Motor neuron (in vitro differentiated cells): Measurements from ENCODE around the gene MICU1. TPM values are rescaled to one million over a fixed set of nuclear protein-coding genes. Genes with fewer than 3 reads are reported as not detected.

Experiments used
- ATAC-seq, 8 experiments: fragments of 200-7000 bp; cut with Tn5 transposase; replicated peaks in 6 of 8; 2 replicates each; pipeline ENCODE4 v1.8.0; 2021; ENCODE audit warnings: mild to moderate bottlenecking in 8 of 8, moderate library complexity in 8 of 8
- H3K27ac ChIP-seq, 2 donors: fragments of 250-450 bp; sonication (Bioruptor Pico); 2 replicates each; pipeline ENCODE4 v1.9.0; 2021; ENCODE audit warnings: antibody characterized with exemption in 2 of 2, mild to moderate bottlenecking in 2 of 2, moderate library complexity in 1 of 2
- H3K4me1 ChIP-seq, 2 donors: fragments of 250-450 bp; sonication (Bioruptor Pico); replicated peaks in 1 of 2; 2 replicates each; pipeline ENCODE4 v1.6.1; 2021; ENCODE audit warnings: antibody characterized with exemption in 2 of 2, mild to moderate bottlenecking in 2 of 2, moderate library complexity in 1 of 2
- H3K4me3 ChIP-seq, 5 donors: fragments of 250-450 bp; sonication (Bioruptor Pico); 2 replicates each; pipeline ENCODE4 v1.9.0; 2021; ENCODE audit warnings: antibody characterized with exemption in 5 of 5, mild to moderate bottlenecking in 5 of 5, moderate library complexity in 4 of 5
- WGBS, 10 experiments: fragments of 450-650 bp; shearing (Covaris generic); methylation state at CpG; one replicate each; pipeline ENCODE4 v1.0.0; 2022; 5-methylcytosine and 5-hydroxymethylcytosine counted together
- in situ Hi-C, 9 experiments: fragments of 400-800 bp; cut with MboI; loops; one replicate each; pipeline ENCODE4 v1.15.0; 2021; ENCODE audit warnings: low sequenced_read_pairs in 9 of 9, low pct_unique_long_range_greater_than_20kb in 2 of 9; ENCODE audit not compliant: unreplicated experiment in 9 of 9
- total RNA-seq, 8 experiments: library from RNA; unstranded; fragments of 300-600 nt; gene quantifications; 2 replicates each; pipeline versions ENCODE4 v1.2.3 to v1.2.4, GENCODE V29; 2022

MICU1 gene
- total RNA-seq, 8 experiments from 2014 or later: 26.5 to 54.5 (median 32.7) TPM

DNA sequence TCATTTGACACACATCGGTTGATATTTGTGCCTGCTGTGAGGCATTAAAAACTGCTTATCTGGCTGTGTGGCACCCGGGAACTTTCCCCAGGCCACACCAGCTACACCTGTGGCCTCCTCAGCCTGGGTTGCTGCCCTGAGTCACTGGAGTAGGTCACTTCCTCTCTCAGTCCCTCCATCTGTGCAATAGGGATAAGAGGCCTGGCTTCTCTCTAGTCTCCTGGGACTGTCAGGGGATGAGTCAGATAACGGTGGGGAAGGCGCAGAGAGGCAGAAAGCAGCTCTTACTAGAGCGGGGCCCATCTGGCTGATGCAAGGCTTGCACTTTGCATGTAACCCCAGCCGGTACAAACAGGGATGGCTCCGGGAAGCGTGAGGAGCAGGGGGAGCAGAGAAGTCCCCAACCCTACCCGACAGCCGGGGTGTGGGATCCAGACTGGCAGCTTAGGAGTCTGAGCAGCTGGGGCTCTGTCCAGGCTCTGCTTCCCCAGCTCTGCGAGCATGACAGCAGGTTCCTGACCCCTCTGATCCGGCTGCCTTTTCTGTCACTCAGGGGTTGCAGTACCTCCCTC, 305.1 kb downstream of the MICU1 start:
- WGBS, 10 experiments: 0 to 60% (median 33%) methylated on average over 1 to 6 of the region's 12 CpGs; no CpG with 5 or more reads in 4 of the 10 experiments
- peak; percentile 68 to 91 (median 89) for ATAC-seq
- H3K4me3 ChIP-seq: peak overlapping the region in 2 of 5 donors; percentile 7 to 10
- H3K4me1 ChIP-seq: peaks cover 52 to 62% of the 10 kb centered on the region in 2 donors
- H3K27ac ChIP-seq: peak overlapping the region; percentile 94 to 97
- in situ Hi-C loops: no loop called here

GRCh38 chr10:72319416-72320254, 306.2 kb downstream of the MICU1 start:
- in situ Hi-C loops: no loop called here
- Histone ChIP-seq H3K27ac (peak overlapping the region; percentile 94 to 97), H3K4me1 (peaks cover 42 to 52% of the 10 kb centered on the region in 2 donors), H3K4me3 (peak overlapping the region in 1 of 5 donors; percentile 1)
- ATAC-seq: peak; percentile 26 to 84 (median 46)
- 0 to 100% (median 70%) methylated on average over 1 to 5 of the region's 60 CpGs; no CpG with 5 or more reads in 7 of the 10 experiments for WGBS, 10 experiments

DNA sequence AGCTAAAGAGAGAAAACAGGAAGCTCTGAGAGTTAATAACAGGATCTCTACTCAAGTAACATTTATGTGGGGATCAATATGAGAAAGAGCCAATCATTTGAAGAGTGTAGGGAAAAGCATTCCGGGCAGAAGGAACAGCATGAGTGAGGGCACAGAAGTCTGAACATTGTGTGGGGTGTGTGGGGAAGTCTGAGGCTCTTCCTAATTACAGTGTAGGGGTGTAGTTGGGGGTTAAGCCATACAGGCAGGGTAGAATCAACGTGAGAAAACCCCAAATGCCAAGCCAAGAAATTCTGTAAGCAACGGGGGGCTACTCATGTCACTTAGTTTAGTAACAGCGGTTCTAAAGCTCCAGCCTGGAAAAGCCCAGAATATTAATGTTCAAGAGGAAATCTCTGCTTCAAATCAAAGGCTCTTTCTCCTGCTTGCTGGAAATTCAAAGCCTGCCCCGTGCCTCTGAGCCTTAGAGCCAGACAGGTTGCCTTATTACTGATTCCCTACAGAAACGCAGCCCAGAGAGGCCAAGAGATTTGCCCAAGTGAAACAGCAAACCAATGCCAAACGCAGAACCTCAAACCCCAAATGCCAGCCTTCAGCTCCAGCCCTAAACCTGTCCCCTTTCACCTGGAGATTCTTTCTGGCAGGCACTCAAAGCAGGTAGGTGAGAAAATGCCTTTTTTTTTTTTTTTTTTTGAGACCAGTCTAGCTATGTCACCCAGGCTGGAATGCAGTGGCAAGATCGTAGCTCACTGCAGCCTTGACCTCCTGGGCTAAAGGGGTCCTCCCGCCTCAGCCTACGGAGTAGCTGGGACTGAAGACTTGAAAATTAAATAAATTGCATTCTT, 307.2 kb downstream of the MICU1 start:
- H3K4me3 ChIP-seq: no peak overlapping the region
- peak overlapping the region; percentile 23 to 97 for H3K27ac ChIP-seq
- in situ Hi-C loops: no loop called here
- 58 to 100% (median 78%) methylated on average over 1 to 8 of the region's 10 CpGs for WGBS, 10 experiments
- ATAC-seq: no peak
- peaks cover 36 to 45% of the 10 kb centered on the region in 2 donors for H3K4me1 ChIP-seq

Other genes with a start within 250 kb of the MICU1 start
- 10 to 100 TPM; 10.5 to 26.8 (median 17.6) TPM for gene MCU, start 66.1 kb upstream of the MICU1 start, total RNA-seq